SK-N-MC (cell line): Measurements from ENCODE around the gene NDUFS1.

ENCODE experiments used
- EZH2 ChIP-seq: fragments of 200-600 bp; sonication (generic); IDR thresholded peaks from one replicate; pipeline ENCODE4 v1.6.1; 2017; ENCODE audit warnings: antibody characterized with exemption
- FOXP2 ChIP-seq: optimal IDR thresholded peaks from 2 replicates; pipeline ENCODE3; 2011; ENCODE audit warnings: mild to moderate bottlenecking, moderate library complexity; ENCODE audit not compliant: insufficient read depth; ENCODE audit errors: extremely low read length, control extremely low read depth
- POLR2AphosphoS5 ChIP-seq: IDR thresholded peaks from 2 replicates; pipeline ENCODE4 v1.6.1; 2012; ENCODE audit warnings: mild to moderate bottlenecking, low read depth, low read length, borderline replicate concordance

DNA sequence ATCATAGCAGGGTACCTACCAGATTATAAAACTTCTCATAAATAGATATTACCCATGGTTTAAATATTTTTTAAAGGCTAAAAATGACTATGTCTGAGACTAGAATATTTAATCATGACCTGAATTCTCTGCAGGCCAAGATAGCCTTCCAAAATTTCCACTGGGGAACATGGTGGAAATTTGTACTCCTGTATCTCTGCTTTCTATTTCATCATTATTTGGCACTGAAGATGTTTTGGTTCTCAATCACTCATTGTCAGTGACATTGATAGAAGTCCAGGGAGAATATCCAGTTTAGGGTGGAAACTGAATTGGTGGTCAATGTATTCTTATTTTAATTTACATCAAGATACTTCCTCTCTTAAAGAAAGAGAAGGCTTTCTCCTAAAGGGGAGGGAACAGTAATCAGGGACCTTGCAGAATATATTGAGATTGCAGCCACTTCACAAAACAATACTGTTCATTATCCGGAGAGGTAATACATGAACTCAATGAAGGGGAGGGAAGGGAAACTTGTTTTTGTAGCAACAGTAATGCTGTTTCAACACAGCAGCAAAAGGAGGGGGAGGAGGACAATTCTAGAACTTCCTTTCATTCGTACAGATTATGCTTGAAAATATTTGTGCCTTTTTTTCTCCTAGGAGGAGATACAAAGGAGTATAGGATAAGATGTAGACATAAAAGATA is 34.6 kb upstream of the NDUFS1 start:
- no peak for TF ChIP-seq POLR2AphosphoS5
- TF ChIP-seq EZH2: no peak
- no peak for TF ChIP-seq FOXP2
